Transverse colon (tissue), 4 donors: ENCODE results near the gene LRRC73. TPM values are rescaled to one million over a fixed set of nuclear protein-coding genes. Genes with fewer than 3 reads are reported as not detected.
A peak's percentile ranks its signal among the peaks of the same experiment; 100 is the strongest.
"Not testable (repeated sequence)": the region's sequence is repeated elsewhere in the genome, so short reads cannot be mapped to it uniquely, and the experiment has no call there.

ENCODE experiments used
- DNase-seq: peaks from one replicate; pipeline ENCODE4 v3.0.0-alpha.2; 2019
- H3K27ac ChIP-seq, 4 donors: fragments of 200-600 bp; sonication (generic); 2 replicates each; pipeline ENCODE4 v1.5.1; 2016 to 2018; ENCODE audit warnings: inconsistent platforms in 4 of 4
- H3K27me3 ChIP-seq: fragments of 200-600 bp; sonication (generic); 2 replicates; pipeline ENCODE4 v1.5.1; 2017; ENCODE audit warnings: inconsistent platforms
- H3K36me3 ChIP-seq, 4 donors: fragments of 200-600 bp; sonication (generic); 2 replicates each; pipeline ENCODE4 v1.5.1; 2017 to 2019; ENCODE audit warnings: inconsistent platforms in 4 of 4
- H3K4me1 ChIP-seq, 4 donors: fragments of 200-600 bp; sonication (generic); 2 replicates each; pipeline ENCODE4 v1.5.1; 2017 to 2020; ENCODE audit warnings: inconsistent platforms in 4 of 4
- H3K4me3 ChIP-seq, 4 donors: fragments of 200-600 bp; sonication (generic); 1 replicate in 1 of 4; 2 replicates in 3 of 4; pipeline versions ENCODE4 v1.5.1 to v1.6.1; 2017 to 2019; ENCODE audit warnings: inconsistent platforms in 4 of 4
- H3K9me3 ChIP-seq, 2 donors: fragments of 200-600 bp; sonication (generic); 2 replicates each; pipeline ENCODE4 v1.5.1; 2017 to 2019; ENCODE audit warnings: inconsistent platforms in 2 of 2
- CTCF ChIP-seq, 5 experiments: fragments of 200-600 bp in 3 of 5; fragments of 450-650 bp in 2 of 5; sonication (generic) in 3 of 5; IDR thresholded peaks; 1 replicate in 2 of 5; 2 replicates in 3 of 5; pipeline ENCODE4 v1.5.1; 2016 to 2017; ENCODE audit warnings: antibody characterized with exemption in 5 of 5, inconsistent platforms in 3 of 5, mild to moderate bottlenecking in 2 of 5, moderate library complexity in 1 of 5
- EP300 ChIP-seq: sonication (generic); formaldehyde crosslinking; IDR thresholded peaks from one replicate; pipeline ENCODE4 v1.6.1; 2017; ENCODE audit warnings: antibody characterized with exemption, low read depth
- POLR2A ChIP-seq: fragments of 450-650 bp; IDR thresholded peaks from one replicate; pipeline ENCODE4 v1.6.1; 2016; ENCODE audit warnings: antibody characterized with exemption, mild to moderate bottlenecking, moderate library complexity
- POLR2AphosphoS5 ChIP-seq, 3 donors: sonication (generic); formaldehyde crosslinking; IDR thresholded peaks; one replicate each; pipeline ENCODE4 v1.6.1; 2016; ENCODE audit warnings: antibody characterized with exemption in 3 of 3
- WGBS, 2 donors: methylation state at CpG; one replicate each; pipeline ENCODE4 v1.1.5; 2018; ENCODE audit warnings: low coverage in 1 of 2; 5-methylcytosine and 5-hydroxymethylcytosine counted together
- in situ Hi-C, 4 donors: fragments of 200-750 bp; cut with MboI; loops; one replicate each; pipeline versions ENCODE4 v1.15.0 to v1.15.1; 2017; ENCODE audit warnings: low sequenced_read_pairs in 3 of 4, low pct_ligation_motif_present in 1 of 4, low pct_unique_long_range_greater_than_20kb in 1 of 4
- intact Hi-C: fragments of 100-400 bp; cut with DNase I; formaldehyde crosslinking; loops from one replicate; pipeline ENCODE4 v1.15.1; 2023; ENCODE audit warnings: low total_unique reads
- total RNA-seq, 4 donors: library from RNA; depleted of rRNA; stranded (reverse); fragments of >200 nt; gene quantifications; one replicate each; pipeline ENCODE4 v1.1.0, GENCODE V29; 2016

LRRC73 gene
- under 1 TPM in 2 of 4 donors, not detected in 2; 0.60 to 0.96 TPM for total RNA-seq

- Histone ChIP-seq H3K9me3 (no peaks in the 10 kb centered on the region), H3K36me3 (peaks cover 0 to 18% (median 3%) of the 10 kb centered on the region in 4 donors), H3K4me1 (peaks cover 7 to 40% (median 32%) of the 10 kb centered on the region in 4 donors), H3K27ac (peak within 1 kb of the TSS; percentile 79 to 86 (median 81)), H3K4me3 (peak within 1 kb of the TSS; percentile 47 to 83 (median 66)), H3K27me3 (peaks cover 16% of the 10 kb centered on the region)
- intact Hi-C loops (loop anchor here (5.0 to 10.0 kb wide), 3 partner anchors 58 to 248 kb away; partner anchors contain the start of gene ZNF318), in situ Hi-C loops (no loop called here)
- 10% methylated on average over 56 of the region's 96 CpGs; no CpG with 5 or more reads in 1 of the 2 donors for WGBS, 2 donors
- TF ChIP-seq POLR2A (peak; percentile 60), EP300 (no peak), POLR2AphosphoS5 (IDR thresholded peaks at IDR 0.05) (peak in 2 of 3 donors; percentile 45 to 66)
- DNase-seq = peak; percentile 89
Observed at GRCh38 chr6:43509984-43510826, at the start of gene LRRC73. Gene LRRC73 (minus strand): TSS chr6:43510346. CDS start chr6:43509785, 561 bp downstream.

- Histone ChIP-seq H3K27ac (no peak overlapping the region), H3K36me3 (peaks cover 0 to 81% (median 32%) of the 10 kb centered on the region in 4 donors), H3K27me3 (no peaks in the 10 kb centered on the region), H3K9me3 (no peaks in the 10 kb centered on the region), H3K4me3 (no peak overlapping the region), H3K4me1 (no peaks in the 10 kb centered on the region)
- TF ChIP-seq POLR2AphosphoS5 (IDR thresholded peaks at IDR 0.05) = no peak
- no peak for TF ChIP-seq CTCF (IDR thresholded peaks at IDR 0.05)
- no peak for TF ChIP-seq EP300
- no peak for TF ChIP-seq POLR2A
- in situ Hi-C loops (no loop called here), intact Hi-C loops (no loop called here)
- no peak for DNase-seq
Observed at GRCh38 chr6:43559328-43559727, 49.2 kb upstream of the LRRC73 start.

GRCh38 chr6:43557620-43558019 lies 47.5 kb upstream of the LRRC73 start:
- H3K27me3 ChIP-seq, H3K27ac ChIP-seq, H3K4me1 ChIP-seq, in situ Hi-C loops, DNase-seq, H3K9me3 ChIP-seq, intact Hi-C loops, H3K4me3 ChIP-seq: not testable (repeated sequence)
- WGBS, 2 donors = 82 to 94% methylated on average over 2 to 7 of the region's 7 CpGs
- H3K36me3 ChIP-seq = peaks cover 0 to 85% (median 34%) of the 10 kb centered on the region in 4 donors

GRCh38 chr6:43547222-43547621 lies 37.1 kb upstream of the LRRC73 start:
- Histone ChIP-seq H3K9me3 (no peaks in the 10 kb centered on the region), H3K4me1 (no peaks in the 10 kb centered on the region), H3K36me3 (peaks cover 0 to 77% (median 25%) of the 10 kb centered on the region in 4 donors), H3K4me3 (no peak overlapping the region), H3K27me3 (no peaks in the 10 kb centered on the region), H3K27ac (no peak overlapping the region)
- 84 to 90% methylated on average over 2 to 3 of the region's 3 CpGs for WGBS, 2 donors
- no peak for DNase-seq
- intact Hi-C loops = no loop called here
- TF ChIP-seq POLR2AphosphoS5 (IDR thresholded peaks at IDR 0.05) (no peak), CTCF (IDR thresholded peaks at IDR 0.05) (no peak)
- in situ Hi-C loops = no loop called here

GRCh38 chr6:43544461-43544860 lies 34.3 kb upstream of the LRRC73 start:
- 73 to 77% methylated on average over 4 of the region's 4 CpGs for WGBS, 2 donors
- no peaks in the 10 kb centered on the region for H3K9me3 ChIP-seq

More at GRCh38 chr6:43544461-43544860, 34.3 kb upstream of the LRRC73 start:
- no peak overlapping the region for H3K4me3 ChIP-seq
- no peak for DNase-seq
- peaks cover 0 to 55% (median 21%) of the 10 kb centered on the region in 4 donors for H3K36me3 ChIP-seq
- intact Hi-C loops (no loop called here), in situ Hi-C loops (no loop called here)
- H3K27me3 ChIP-seq = no peaks in the 10 kb centered on the region
- H3K4me1 ChIP-seq = no peaks in the 10 kb centered on the region
- TF ChIP-seq POLR2A (no peak), CTCF (IDR thresholded peaks at IDR 0.05) (no peak), EP300 (no peak), POLR2AphosphoS5 (IDR thresholded peaks at IDR 0.05) (no peak)
- no peak overlapping the region for H3K27ac ChIP-seq
